HG03342 (cell line): ENCODE data around the gene TRIAP1.
A peak's percentile ranks its signal among the peaks of the same experiment; 100 is the strongest.
"Not testable (repeated sequence)": the region's sequence is repeated elsewhere in the genome, so short reads cannot be mapped to it uniquely, and the experiment has no call there.

ENCODE experiments used
- ATAC-seq: cut with Tn5 transposase; IDR thresholded peaks from one replicate; pipeline ENCODE4 v1.9.1; 2021; ENCODE audit warnings: mild to moderate bottlenecking, moderate library complexity; ENCODE audit not compliant: unreplicated experiment

Gene TRIAP1

DNA sequence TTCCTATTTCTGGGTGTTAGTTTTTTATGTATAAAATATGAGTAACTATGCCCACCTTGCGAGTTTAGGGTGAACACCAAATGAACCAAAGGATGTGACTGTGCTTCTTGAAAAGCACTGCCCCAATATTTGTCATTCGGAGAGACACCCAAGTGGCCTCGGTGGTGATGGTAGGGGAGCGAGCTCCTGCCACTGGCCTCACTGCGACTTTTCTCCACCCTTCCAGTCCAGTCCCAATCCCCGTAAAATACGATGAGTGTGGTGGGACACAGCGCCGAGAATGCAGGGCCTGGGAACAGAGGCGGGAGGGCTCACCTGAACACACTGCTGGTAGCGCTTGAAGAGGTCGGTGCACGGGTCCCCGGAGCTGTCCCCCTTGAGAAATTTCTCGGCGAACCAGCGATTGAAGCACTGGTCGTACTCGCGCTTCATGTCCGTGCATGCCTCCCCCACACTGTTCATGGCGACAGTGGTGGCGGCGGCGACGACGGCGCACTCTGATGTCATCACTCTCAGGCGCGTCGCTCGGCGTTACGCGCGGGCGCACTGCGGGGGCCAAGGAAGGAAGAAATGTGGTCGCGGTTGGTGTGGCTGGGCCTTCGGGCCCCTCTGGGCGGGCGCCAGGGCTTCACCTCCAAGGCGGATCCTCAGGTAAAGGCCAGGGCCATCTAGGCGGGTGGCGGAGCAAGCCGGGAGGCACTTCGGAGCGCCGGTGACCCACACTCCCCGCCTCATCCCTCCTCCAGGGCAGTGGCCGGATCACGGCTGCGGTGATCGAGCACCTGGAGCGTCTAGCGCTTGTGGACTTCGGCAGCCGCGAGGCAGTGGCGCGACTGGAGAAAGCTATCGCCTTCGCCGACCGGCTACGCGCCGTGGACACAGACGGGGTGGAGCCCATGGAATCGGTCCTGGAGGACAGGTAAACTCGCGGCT lies at the start of gene TRIAP1, which contains the start of gene GATC:
TRIAP1 (minus strand) TSS at position 474 of the 933 bp plus-strand sequence; CDS start at position 462, 12 bp downstream.
GATC (plus strand) TSS at position 534 of the 933 bp plus-strand sequence; CDS start at position 571, 37 bp downstream.
- peak; percentile 87 for ATAC-seq

GRCh38 chr12:120495186-120495730 lies 49.1 kb upstream of the TRIAP1 start:
- peak; percentile 14 for ATAC-seq

DNA sequence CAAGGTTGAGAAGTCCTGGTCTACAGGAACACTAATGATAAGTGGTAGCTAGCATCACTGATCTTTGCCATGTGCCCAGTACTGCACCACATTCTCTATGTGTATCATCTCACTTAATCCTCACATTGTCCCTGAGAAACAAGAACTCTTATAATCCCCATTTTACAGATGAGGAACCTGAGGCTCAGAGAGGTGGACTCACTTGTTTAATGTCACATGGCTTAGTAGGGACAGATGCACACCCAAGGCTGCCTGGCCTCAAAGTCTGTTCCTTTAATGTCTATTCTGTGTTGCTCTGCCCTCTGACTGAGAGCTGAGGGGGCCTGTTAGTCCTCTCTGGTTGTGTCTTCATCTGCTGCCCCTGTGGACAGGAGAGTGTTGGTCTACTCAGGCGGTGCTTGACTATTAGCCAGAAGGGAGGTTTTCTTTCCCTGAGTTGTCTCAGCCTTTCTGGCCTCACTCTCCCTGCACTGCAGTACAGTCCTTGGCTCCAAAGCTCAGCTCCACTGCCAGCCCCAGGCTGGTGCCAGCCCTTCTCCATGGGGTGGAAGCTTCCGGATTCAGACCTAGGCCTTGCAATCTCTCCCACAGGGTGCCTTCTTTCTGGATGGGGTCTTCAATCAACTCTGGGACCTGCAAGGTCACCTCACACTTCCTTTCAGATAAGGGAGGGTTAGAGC lies 44.8 kb upstream of the TRIAP1 start:
- no peak for ATAC-seq

DNA sequence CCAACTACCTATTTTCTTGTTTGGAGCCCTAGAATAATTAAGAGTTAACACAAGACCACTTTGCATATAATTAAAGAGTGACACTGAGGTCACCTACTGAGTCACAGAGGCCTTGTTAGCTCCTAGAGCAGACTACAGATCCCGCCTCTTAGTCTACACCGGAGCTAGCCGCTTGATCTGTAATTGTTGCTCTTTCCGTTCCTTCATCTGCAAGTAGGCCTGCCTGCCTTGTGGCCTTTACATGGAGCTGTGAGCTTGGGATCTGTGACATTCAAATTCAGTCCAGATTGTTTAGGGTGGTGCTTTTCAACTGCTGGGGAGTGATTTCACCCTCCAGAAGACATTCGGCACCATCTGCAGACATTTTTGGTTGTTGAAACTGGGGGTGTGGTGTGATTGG lies 44.1 kb upstream of the TRIAP1 start:
- no peak for ATAC-seq

- no peak for ATAC-seq
Observed at GRCh38 chr12:120489018-120489417, 42.8 kb upstream of the TRIAP1 start.

DNA sequence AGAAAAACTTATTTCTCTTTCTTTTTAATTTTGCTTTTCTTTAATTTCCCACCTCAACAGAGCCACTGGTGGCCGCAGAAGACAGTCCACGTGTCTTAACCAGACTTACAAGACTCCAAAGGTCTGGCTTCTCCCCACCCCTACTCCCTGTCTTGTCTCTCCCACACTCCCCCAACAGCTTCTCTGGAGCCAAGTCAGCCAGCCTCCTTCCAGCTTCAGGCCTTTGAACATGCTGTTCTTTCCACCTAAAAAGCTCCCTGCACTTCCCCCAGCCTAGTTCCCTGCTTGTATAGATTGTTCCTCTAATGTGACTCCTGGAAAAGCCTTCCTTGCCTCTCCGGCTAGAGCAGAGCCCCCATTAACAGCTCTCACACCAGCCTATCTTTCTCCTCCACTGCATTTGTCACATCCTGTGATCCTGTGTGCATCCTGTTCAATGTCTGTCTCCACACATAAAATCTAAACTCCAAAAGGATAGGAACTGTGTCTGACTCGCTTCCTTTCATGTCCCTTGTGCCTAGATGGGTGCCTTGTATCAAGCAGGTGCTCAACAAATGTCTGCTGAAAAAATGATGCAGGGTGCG lies 42.0 kb upstream of the TRIAP1 start:
- no peak for ATAC-seq

GRCh38 chr12:120487552-120487951 lies 41.4 kb upstream of the TRIAP1 start:
- not testable (repeated sequence) for ATAC-seq

GRCh38 chr12:120485961-120486881 lies 40.0 kb upstream of the TRIAP1 start:
- no peak for ATAC-seq

GRCh38 chr12:120483621-120484020 lies 37.4 kb upstream of the TRIAP1 start:
- ATAC-seq = no peak

DNA sequence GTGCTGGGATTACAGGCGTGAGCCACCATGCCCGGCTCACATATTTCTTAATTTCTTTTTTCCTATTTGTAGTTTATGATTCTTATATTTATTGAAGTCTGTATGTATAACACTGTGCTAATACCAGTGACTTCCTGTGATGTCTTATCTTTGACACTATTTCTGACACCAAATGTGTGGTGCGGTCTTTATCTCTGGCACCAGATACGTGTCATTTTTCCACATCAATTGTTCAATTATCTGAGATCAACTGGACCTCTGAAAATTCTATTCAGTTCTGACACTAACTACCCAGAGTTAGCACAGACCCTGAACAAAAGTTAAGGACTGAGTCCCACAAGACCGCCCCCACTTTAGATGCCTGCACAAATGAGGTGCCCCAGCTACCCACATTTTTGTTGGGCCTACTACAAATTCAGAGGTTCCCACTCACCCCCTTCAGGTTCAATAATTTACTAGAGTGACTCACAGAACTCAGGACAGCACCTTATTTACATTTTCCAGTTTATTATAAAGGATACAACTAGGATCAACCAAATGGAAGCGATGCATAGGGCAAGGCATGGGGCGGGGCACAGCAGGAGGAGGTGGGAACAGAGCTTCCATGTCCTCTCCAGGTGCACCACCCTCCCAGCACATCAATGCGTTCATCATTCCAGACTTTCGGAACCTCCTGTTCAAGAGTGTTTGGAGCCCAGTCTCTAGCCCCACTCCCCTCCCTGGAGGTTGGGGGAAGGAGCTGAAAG lies 35.0 kb upstream of the TRIAP1 start:
- no peak for ATAC-seq

DNA sequence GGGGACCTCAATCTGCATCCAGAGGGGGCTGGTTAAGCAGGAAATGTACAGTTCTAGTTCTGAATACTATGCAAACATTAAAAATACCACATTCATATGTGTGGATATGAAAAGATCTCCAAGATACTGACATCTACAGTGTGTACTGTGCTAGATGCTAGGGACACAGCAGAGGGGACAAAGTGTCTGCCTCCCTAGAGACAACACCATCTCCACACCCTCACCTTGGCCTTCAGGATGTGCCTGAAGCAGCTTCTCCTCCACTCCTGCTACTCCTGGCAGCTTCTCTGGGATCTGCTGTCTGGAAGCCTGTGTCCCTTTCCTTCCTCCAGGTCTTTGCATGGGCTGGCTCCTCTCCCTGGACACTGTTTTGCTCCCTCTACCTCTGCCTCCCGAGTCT lies 34.0 kb upstream of the TRIAP1 start:
- ATAC-seq = no peak

- no peak for ATAC-seq
Observed at GRCh38 chr12:120479458-120479857, 33.3 kb upstream of the TRIAP1 start.

DNA sequence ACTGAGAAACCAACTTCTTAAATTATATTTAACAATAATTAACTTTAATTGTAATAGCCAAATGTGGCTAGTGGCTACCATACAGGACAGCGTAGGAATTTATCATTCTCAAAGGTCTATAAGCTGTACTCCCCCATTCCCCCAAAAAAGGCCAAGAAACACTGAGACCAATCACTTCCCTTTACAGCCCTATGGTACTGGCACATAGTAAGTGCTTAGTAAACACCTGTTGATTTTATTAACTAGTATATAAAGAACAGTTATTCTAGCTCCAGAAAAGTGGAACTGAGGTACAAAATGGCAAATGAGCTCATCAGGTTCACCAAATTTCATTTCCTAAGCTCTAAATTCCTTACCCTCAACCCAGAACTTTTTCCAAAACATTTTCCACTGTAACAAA lies 29.5 kb upstream of the TRIAP1 start:
- ATAC-seq = no peak

DNA sequence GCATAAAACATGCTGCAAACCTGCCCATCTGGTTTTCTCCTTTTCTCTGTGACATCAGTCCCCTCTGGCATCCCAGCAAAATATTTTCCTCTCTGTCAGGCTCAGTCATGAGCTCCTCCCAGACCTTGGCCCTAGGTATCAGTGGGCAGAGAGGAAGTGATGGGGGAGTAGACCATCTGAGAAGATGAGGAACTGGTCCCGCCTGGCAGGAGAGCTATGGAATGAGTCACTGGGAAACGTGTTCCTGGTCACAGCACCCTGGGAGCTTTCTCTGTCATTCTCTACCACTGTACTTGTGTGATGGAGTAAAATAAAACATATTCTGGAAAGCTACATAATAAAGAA lies 28.4 kb upstream of the TRIAP1 start:
- no peak for ATAC-seq

GRCh38 chr12:120473807-120474615 lies 27.8 kb upstream of the TRIAP1 start:
- ATAC-seq = no peak

- no peak for ATAC-seq
Observed at GRCh38 chr12:120472521-120472920, 26.3 kb upstream of the TRIAP1 start.

DNA sequence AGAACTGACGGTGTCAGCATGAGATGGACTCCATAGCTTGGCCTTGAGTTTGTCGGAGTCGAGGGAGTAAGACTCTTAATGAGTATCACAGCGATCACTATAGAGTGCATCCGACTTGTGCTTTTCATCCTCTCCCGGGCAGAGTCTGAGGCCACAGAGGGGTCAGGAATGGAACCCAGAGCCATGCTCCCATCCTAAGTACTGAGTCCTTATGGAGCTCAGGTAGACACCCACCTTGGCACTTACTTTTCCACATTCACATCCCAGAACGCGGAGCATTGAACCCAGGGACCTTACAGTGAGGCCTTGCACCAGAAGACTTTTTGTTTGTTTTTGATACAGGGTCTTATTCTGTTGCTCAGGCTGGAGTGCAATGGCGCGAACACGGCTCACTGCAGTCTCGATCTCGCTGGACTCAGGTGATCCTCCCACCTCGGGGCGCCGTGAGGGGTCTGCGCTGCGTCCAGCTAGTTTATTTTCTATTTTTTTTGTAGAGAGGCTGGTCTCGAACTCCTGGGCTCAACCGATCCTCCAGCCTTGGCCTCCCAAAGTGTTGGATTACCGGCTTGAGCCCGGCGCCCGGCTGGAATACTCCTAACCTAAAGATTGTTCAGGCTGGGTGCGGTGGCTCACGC lies 24.1 kb upstream of the TRIAP1 start:
- no peak for ATAC-seq

- peak; percentile 82 for ATAC-seq
Observed at GRCh38 chr12:120469450-120470149, 23.4 kb upstream of the TRIAP1 start, which contains the start of gene SRSF9. Gene SRSF9 (minus strand): TSS chr12:120469748. CDS start chr12:120469609, 139 bp downstream.
